ENCODE measurements around the gene MYLIP. TPM values are rescaled to one million over a fixed set of nuclear protein-coding genes. Genes with fewer than 3 reads are reported as not detected.

MYLIP gene
- total and polyA plus RNA-seq, 2 donors (not counting 1 experiment from before 2014, with no cell fraction given), result 2.5 to 7.6 TPM

GRCh38 chr6:16177881-16178280 is 49.0 kb downstream of the MYLIP start:
- no peaks in the 10 kb centered on the region for H3K79me2 ChIP-seq (ENCODE audit: control insufficient read depth, insufficient read depth, low read length)
- TF ChIP-seq CTCF (conservative IDR thresholded peaks at IDR 0.05 in 1 of 2, IDR thresholded peaks at IDR 0.05 in 1 of 2; ENCODE audit: low read depth in 1 of 2, low read length in 2 of 2) (no peak), EZH2 (IDR thresholded peaks at IDR 0.05; ENCODE audit: low read length, missing control alignments) (no peak)
- H3K4me3 ChIP-seq (replicated peaks in 1 of 4; ENCODE audit: control extremely low read depth in 1 of 4, insufficient read depth in 1 of 4, low read depth in 3 of 4, low read length in 4 of 4), result no peak overlapping the region
- H3K36me3 ChIP-seq (ENCODE audit: control insufficient read depth, insufficient read depth, low read length), result no peaks in the 10 kb centered on the region
- DNase-seq (ENCODE audit: low read depth in 2 of 2), result no peak
- H3K27ac ChIP-seq (ENCODE audit: insufficient read depth, low read length), result no peak overlapping the region
- peaks cover 1% of the 10 kb centered on the region for H4K20me1 ChIP-seq (ENCODE audit: control insufficient read depth, extremely low read depth, insufficient read depth, low read length)
- H3K4me1 ChIP-seq (ENCODE audit: control insufficient read depth, extremely low read depth, insufficient read depth, low read length), result no peaks in the 10 kb centered on the region
- no peak overlapping the region for H3K9ac ChIP-seq (ENCODE audit: insufficient read depth, low read length)
- no peak overlapping the region for H2AFZ ChIP-seq (ENCODE audit: low read length)
- no peak overlapping the region for H3K4me2 ChIP-seq (ENCODE audit: extremely low read depth, insufficient read depth, low read length)
- no peaks in the 10 kb centered on the region for H3K9me3 ChIP-seq (ENCODE audit: control insufficient read depth, insufficient read depth, low read depth, low read length)
- H3K27me3 ChIP-seq (ENCODE audit: control insufficient read depth, insufficient read depth, low read length), result no peaks in the 10 kb centered on the region

- DNase-seq (ENCODE audit: low read depth in 2 of 2), result no peak
- Histone ChIP-seq H3K9ac (ENCODE audit: insufficient read depth, low read length) (no peak overlapping the region), H3K79me2 (ENCODE audit: control insufficient read depth, insufficient read depth, low read length) (no peaks in the 10 kb centered on the region), H3K4me1 (ENCODE audit: control insufficient read depth, extremely low read depth, insufficient read depth, low read length) (no peaks in the 10 kb centered on the region), H3K36me3 (ENCODE audit: control insufficient read depth, insufficient read depth, low read length) (no peaks in the 10 kb centered on the region), H3K27me3 (ENCODE audit: control insufficient read depth, insufficient read depth, low read length) (no peaks in the 10 kb centered on the region), H3K4me3 (replicated peaks in 1 of 4; ENCODE audit: control extremely low read depth in 1 of 4, insufficient read depth in 1 of 4, low read depth in 3 of 4, low read length in 4 of 4) (no peak overlapping the region), H2AFZ (ENCODE audit: low read length) (no peak overlapping the region), H3K27ac (ENCODE audit: insufficient read depth, low read length) (no peak overlapping the region), H3K4me2 (ENCODE audit: extremely low read depth, insufficient read depth, low read length) (no peak overlapping the region), H3K9me3 (ENCODE audit: control insufficient read depth, insufficient read depth, low read depth, low read length) (no peaks in the 10 kb centered on the region), H4K20me1 (ENCODE audit: control insufficient read depth, extremely low read depth, insufficient read depth, low read length) (peaks cover 2% of the 10 kb centered on the region)
- TF ChIP-seq EZH2 (IDR thresholded peaks at IDR 0.05; ENCODE audit: low read length, missing control alignments), result no peak
- TF ChIP-seq CTCF (conservative IDR thresholded peaks at IDR 0.05 in 1 of 2, IDR thresholded peaks at IDR 0.05 in 1 of 2; ENCODE audit: low read depth in 1 of 2, low read length in 2 of 2), result no peak
These were observed 49.5 kb downstream of the MYLIP start for GRCh38 chr6:16178351-16178750.

- TF ChIP-seq EZH2 (IDR thresholded peaks at IDR 0.05; ENCODE audit: low read length, missing control alignments) (no peak), CTCF (conservative IDR thresholded peaks at IDR 0.05 in 1 of 2, IDR thresholded peaks at IDR 0.05 in 1 of 2; ENCODE audit: low read depth in 1 of 2, low read length in 2 of 2) (no peak)
- Histone ChIP-seq H3K9me3 (ENCODE audit: control insufficient read depth, insufficient read depth, low read depth, low read length) (no peaks in the 10 kb centered on the region), H3K27ac (ENCODE audit: insufficient read depth, low read length) (no peak overlapping the region)
These were observed 50.2 kb downstream of the MYLIP start for GRCh38 chr6:16179063-16179462.

More at GRCh38 chr6:16179063-16179462, 50.2 kb downstream of the MYLIP start:
- H2AFZ ChIP-seq (ENCODE audit: low read length), result no peak overlapping the region
- no peaks in the 10 kb centered on the region for H3K4me1 ChIP-seq (ENCODE audit: control insufficient read depth, extremely low read depth, insufficient read depth, low read length)
- no peaks in the 10 kb centered on the region for H3K79me2 ChIP-seq (ENCODE audit: control insufficient read depth, insufficient read depth, low read length)
- H3K9ac ChIP-seq (ENCODE audit: insufficient read depth, low read length), result no peak overlapping the region
- H3K4me3 ChIP-seq (replicated peaks in 1 of 4; ENCODE audit: control extremely low read depth in 1 of 4, insufficient read depth in 1 of 4, low read depth in 3 of 4, low read length in 4 of 4), result no peak overlapping the region
- peaks cover 2% of the 10 kb centered on the region for H4K20me1 ChIP-seq (ENCODE audit: control insufficient read depth, extremely low read depth, insufficient read depth, low read length)
- no peaks in the 10 kb centered on the region for H3K36me3 ChIP-seq (ENCODE audit: control insufficient read depth, insufficient read depth, low read length)
- DNase-seq (ENCODE audit: low read depth in 2 of 2), result no peak
- H3K4me2 ChIP-seq (ENCODE audit: extremely low read depth, insufficient read depth, low read length), result no peak overlapping the region
- no peaks in the 10 kb centered on the region for H3K27me3 ChIP-seq (ENCODE audit: control insufficient read depth, insufficient read depth, low read length)

Data from fibroblast of lung (primary cell).